Smooth muscle cell of the brain vasculature (primary cell): ENCODE measurements around the gene SEL1L3.
A peak's percentile ranks its signal among the peaks of the same experiment; 100 is the strongest.

Experiments used
- DNase-seq: peaks from one replicate; pipeline ENCODE4 v3.0.0-alpha.2; 2012; ENCODE audit warnings: low read depth, low spot score

Gene SEL1L3

DNA sequence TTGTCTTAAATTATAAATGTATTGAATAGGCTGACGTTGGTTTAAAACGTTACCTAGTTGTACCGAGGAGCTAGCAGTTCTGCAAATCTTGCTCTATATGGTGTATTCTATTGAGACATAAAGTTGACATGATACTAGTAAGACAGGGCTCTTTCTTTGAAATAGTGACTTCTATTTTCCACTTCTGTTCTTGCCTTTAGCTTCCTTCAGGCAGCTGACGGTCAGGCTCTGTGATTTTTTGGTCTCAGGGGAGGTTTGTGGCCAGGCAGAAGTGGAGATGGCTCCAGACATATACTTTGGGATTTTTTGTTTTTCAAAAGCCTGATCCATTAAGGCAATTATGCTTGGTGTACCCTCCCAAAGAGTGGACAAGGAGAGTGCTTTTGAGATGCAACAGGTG is 111.9 kb downstream of the SEL1L3 start:
- no peak for DNase-seq

GRCh38 chr4:25749150-25749794 is 113.5 kb downstream of the SEL1L3 start:
- DNase-seq: no peak

DNA sequence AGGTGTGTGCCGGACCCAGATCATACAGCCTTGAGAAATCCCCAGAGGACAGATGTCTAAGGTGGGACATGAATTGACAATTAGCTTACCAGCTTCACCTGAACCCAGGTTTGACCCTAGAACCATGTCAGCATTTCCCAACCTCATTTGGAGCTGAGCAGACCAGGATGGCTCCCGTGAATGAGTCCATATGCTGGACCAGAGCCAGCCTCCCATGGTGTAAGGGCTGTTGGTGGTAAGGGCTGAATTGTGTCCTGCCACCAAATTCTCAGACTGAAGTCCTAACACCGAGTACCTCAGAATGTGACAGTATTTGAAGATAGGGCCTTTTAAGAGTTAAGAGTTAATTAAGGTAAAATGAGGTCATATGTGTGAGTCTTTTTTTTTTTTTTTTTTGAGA is 118.8 kb downstream of the SEL1L3 start:
- no peak for DNase-seq

GRCh38 chr4:25729564-25729963 is 133.2 kb downstream of the SEL1L3 start:
- no peak for DNase-seq

DNA sequence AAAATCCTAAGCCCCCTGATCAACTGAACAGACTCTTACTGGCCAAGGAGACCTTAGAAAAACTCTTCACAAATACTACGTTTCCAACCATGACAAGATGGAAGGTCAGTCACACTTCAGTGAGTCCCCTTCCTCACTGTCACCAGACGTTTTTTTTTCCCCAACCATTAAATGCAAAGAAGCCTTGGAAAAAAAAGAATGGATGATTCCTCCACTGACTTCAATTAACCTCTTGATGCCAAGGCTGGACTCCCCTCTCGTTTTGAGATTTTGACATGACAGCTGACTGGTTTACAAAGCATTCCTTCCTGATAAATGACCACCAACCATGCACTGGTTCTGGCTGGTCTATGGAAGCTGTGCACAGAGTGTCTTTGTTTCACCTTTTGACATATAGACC is 133.9 kb downstream of the SEL1L3 start:
- no peak for DNase-seq

DNA sequence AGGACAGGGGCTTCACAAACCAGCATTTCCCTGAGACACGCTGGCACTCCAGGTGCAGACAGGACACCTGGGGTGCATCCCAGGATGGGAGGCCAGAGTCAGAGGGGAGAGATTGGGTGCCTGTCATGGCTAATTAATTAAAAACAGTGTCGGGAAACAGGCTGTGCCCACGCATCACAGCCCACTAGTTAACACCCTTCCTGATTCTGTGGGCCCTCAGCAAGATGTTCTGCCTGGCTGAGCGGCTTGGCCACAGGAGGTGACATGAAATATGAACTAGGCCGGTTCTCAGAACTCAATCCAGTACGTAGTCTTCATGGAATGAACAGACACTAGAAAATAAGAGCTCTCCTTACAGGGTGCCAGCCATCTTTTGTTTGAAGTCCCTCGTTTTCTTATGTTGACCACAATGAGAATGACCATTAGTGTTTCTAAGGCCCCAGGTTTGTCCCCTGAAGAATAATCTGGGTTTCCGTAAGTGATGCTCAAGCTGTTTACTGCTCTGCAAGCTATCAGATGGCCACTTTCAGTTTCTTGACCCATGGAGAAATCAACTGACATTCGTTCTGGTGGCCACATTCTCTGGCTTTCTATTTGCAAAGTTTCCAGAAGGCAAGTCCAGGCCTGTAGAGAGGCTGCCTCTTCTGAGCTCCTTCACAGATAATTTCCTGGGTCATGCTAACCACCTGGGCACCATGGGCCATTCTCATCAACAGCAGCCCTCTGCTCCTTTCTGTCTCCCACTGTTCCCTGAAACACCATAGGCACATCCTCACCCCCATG is 134.9 kb downstream of the SEL1L3 start:
- no peak for DNase-seq

GRCh38 chr4:25725870-25726269 is 136.9 kb downstream of the SEL1L3 start:
- no peak for DNase-seq

DNA sequence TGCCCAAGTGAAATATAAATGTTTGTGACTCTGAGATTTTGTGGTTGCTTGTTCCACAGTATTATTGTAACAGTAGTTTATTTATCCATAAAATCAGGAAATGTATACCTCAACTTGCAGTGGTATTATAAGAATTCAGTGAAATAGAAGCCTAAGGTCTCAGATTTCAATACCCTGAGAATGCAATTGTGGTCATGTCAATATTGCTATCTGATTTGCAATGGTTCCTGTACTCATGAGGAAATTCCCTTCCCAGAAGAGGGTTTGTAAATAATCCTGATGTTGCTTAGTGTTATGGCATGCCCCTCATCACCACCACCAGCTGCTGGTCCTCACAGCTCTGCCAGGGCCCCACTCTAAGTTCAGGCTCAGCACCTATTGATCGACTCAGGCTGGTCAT is 139.4 kb downstream of the SEL1L3 start:
- DNase-seq: no peak

- DNase-seq: no peak
Observed at GRCh38 chr4:25722964-25723363, 139.8 kb downstream of the SEL1L3 start.

GRCh38 chr4:25713812-25714211 is 149.0 kb downstream of the SEL1L3 start:
- DNase-seq: no peak

- no peak for DNase-seq
Observed at GRCh38 chr4:25712611-25713010, 150.2 kb downstream of the SEL1L3 start.

DNA sequence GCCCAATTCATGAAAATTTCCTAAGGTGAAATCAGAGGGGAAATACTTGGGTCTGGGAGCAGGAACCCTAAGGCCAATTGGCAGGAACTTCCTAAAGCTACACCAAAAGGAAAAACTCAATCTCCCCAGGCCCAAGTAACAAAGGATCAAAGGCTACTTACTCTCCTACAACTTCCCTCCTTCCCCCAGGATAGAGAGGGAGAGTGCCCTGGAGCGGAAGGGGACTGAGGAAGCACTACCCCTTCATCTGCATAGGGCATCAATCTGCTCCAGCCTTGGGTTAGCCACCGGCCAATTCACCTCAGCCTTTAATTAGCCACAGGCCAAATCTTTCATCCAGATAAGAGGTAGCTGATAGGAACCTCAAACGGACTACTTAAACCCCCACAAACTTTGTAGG is 152.2 kb downstream of the SEL1L3 start:
- no peak for DNase-seq

DNA sequence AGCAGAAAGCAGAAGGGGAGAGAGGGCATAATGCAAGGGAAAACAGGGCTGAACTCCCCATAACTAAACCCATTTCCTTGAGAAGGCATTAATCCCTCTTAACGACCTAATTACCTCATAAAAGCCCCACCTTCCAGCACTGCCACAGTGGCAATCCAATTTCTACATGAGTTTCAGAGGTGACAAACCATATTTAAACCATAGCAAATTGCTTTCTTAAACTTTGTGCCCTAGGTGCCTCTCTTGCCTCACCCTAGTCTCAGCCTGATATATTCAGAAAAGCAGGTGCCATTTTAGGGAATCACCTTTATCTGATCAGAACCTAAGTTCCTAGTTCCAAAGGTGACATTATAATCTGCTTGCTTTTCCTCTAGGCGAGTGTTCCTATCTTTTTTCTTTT is 158.3 kb downstream of the SEL1L3 start:
- no peak for DNase-seq

- no peak for DNase-seq
Observed at GRCh38 chr4:25703731-25704388, 158.9 kb downstream of the SEL1L3 start.

DNA sequence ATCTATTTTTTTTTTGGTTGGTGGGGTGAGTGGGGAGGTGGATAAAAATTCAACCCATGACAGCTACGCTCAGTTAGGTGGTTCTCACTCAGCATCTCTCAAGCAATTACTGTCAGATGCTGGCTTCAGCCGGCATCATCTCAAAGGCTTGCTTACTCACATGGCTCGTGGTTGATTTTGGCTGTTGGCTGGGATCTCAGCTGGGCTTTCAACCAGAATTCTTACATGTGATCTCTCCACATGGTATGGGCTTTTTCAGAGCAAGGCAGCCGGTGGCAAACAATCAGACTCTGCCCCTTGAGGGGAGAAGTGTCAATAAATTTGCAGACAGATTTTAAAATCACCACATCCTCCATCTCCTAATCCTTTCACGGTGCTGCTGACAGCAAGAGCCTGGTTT is 159.9 kb downstream of the SEL1L3 start:
- peak; percentile 2 for DNase-seq

DNA sequence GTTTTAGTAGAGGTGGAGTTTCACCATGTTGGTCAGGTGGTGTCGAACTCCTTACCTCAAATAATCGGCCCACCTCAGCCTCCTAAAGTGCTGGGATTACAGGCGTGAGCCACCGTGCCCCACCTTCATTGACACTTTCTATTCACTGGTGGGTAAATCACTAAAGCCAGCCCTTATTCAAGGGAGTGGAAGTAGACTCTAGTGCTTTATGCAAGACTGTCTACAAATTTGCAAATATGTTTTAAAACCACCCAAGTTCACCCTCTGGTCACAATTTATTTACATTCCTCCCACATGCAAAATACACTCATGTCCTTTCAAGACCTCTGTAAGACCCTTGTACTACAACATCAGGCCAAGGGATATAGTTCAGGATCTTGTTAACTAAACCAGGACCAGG is 162.1 kb downstream of the SEL1L3 start:
- DNase-seq: no peak

GRCh38 chr4:25697516-25697915 is 165.3 kb downstream of the SEL1L3 start:
- no peak for DNase-seq
